Astrocyte of the cerebellum (primary cell): Measurements from ENCODE around the gene CCDC57.

ENCODE experiments used
- DNase-seq: peaks from one replicate; pipeline ENCODE4 v3.0.0-alpha.2; 2011; ENCODE audit warnings: low read depth
- H3K4me3 ChIP-seq: 2 replicates; pipeline ENCODE4 v1.5.1; 2011; ENCODE audit warnings: mild to moderate bottlenecking, low read depth, low read length, moderate library complexity
- CTCF ChIP-seq: IDR thresholded peaks from 2 replicates; pipeline ENCODE4 v1.5.1; 2012; ENCODE audit warnings: low read length, low read depth, moderate library complexity, mild to moderate bottlenecking; ENCODE audit errors: missing control alignments
- in situ Hi-C: cut with HindIII; loops from 2 replicates; pipeline ENCODE4 v1.10.0; 2017; ENCODE audit warnings: low sequenced_read_pairs

CCDC57 gene

GRCh38 chr17:82083009-82083408, 129.6 kb downstream of the CCDC57 start:
- no peak overlapping the region for H3K4me3 ChIP-seq
- DNase-seq, result no peak
- no peak for TF ChIP-seq CTCF
- in situ Hi-C loops, result no loop called here

- DNase-seq, result no peak
- in situ Hi-C loops, result no loop called here
- H3K4me3 ChIP-seq, result no peak overlapping the region
- TF ChIP-seq CTCF, result no peak
Observed at GRCh38 chr17:82082456-82082855, 130.2 kb downstream of the CCDC57 start.

GRCh38 chr17:82081966-82082365, 130.7 kb downstream of the CCDC57 start:
- in situ Hi-C loops, result no loop called here
- H3K4me3 ChIP-seq, result no peak overlapping the region
- no peak for DNase-seq
- TF ChIP-seq CTCF, result no peak

- no peak for TF ChIP-seq CTCF
- in situ Hi-C loops, result no loop called here
- no peak overlapping the region for H3K4me3 ChIP-seq
- DNase-seq, result no peak
Observed at GRCh38 chr17:82081546-82081945, 131.1 kb downstream of the CCDC57 start.

GRCh38 chr17:82080789-82081464, 131.7 kb downstream of the CCDC57 start:
- no peak for DNase-seq
- in situ Hi-C loops, result no loop called here
- no peak for TF ChIP-seq CTCF
- H3K4me3 ChIP-seq, result no peak overlapping the region

GRCh38 chr17:82080048-82080788, 132.4 kb downstream of the CCDC57 start:
- no peak for DNase-seq
- no peak overlapping the region for H3K4me3 ChIP-seq
- no peak for TF ChIP-seq CTCF
- in situ Hi-C loops, result no loop called here
